GM19240 (cell line): ENCODE results near the gene TYMP.

ENCODE experiments used
- DNase-seq: peaks from one replicate; pipeline ENCODE4 v3.0.0; 2011; ENCODE audit warnings: low spot score; ENCODE audit not compliant: insufficient read length

Gene TYMP

DNA sequence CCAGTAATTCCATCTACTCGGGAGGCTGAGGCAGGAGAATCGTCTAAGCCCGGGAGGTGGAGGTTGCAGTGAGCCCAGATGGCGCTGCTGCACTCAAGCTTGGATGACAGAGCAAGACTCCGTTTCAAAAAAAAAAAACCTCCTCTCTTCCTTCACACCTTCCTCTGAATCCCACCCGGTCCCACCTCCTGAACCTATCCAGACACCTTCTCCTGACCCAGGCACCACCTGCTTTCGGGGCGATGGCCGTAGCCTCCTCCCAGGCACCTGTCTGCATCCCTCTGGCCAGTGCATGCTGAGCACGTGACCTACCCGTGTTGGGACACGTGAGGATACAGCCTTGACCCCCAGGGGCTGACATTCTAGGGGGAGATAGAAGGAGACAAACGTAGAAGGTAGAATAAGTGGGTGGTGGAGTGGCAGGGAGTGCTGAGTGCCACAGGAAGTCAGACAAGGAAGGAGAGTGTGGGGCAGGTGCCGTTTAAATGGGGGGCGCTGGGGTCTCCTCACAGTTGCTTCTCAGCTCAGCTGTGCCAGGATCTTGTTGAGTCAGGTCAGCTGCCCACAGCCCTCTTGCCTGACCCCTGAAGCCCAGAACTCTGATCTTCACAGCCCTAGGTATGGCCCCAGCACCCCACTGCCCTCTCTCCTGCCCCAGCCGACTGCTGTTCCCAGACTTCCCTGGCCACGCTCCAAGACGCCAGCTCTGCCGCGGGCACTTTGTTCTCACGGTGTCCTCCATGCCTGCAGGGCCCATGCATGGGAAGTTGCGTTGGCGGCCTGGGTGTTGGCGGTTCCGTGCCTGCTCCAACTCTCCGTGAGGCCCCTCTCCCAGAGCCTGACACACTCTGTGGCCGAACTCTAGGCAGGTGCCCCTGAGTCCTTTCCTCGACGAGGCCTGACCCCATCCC lies 44.3 kb downstream of the TYMP start:
- DNase-seq = no peak

DNA sequence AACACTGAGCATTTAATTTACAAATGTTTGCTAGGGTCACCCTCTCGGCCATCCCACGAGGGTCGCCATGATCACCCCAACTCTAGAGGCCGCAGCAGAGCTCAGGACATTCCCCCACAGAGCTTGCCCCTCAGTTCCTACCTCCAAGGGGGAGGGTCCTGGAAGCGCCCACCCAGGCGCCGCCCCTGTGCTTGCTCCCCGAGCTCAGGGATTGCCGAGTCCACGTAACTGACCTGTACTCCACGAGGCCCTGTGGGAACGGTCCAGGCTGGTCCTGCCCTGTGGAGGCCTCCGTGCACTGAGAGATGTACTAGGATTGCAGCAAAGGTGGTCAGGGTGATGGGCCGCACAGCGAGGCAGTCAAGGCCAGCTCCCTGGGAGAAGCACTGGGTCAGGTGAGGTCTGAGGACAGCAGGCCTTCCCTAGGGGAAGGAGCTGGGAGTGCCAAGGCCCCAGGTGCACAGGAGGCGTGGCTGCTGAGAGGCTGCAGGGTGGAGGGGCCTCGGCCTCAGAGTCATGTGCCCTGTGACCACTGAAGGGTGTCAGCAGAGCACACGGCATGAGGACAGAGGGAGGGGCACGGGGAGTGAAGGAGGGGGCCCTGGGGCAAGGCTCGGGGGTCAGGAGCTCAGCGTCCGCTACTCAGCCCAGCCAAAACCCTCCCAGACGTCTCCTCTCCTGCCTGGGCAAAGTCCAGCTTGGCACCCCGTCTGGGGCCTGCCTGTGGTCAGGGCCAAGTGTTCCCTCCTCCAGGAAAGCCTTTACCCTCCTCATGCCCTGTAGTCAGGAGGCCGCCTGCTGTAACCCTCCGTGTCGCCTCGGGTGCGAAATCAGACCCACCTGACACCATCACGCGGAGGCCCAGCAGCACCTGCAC lies 45.6 kb downstream of the TYMP start:
- no peak for DNase-seq

DNA sequence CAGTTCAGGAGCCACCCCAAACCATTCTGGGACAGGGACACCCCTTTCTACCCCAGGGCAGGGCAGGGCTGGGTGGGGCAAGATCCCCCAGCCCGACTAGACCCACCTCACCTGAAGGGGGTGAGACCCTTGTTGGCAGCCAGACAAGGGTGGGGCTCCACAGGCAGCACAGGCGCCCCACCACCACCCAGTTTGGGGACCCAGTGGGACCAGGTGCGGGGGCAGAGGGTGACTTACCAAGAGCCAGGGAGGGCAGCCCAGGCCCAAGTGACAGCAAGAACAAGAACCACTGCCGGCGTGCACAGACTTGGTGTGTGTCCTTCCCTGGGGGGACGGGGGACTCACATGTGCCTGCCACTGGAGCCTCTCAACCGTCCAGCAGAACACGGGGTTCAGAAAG lies 46.3 kb downstream of the TYMP start:
- no peak for DNase-seq

DNA sequence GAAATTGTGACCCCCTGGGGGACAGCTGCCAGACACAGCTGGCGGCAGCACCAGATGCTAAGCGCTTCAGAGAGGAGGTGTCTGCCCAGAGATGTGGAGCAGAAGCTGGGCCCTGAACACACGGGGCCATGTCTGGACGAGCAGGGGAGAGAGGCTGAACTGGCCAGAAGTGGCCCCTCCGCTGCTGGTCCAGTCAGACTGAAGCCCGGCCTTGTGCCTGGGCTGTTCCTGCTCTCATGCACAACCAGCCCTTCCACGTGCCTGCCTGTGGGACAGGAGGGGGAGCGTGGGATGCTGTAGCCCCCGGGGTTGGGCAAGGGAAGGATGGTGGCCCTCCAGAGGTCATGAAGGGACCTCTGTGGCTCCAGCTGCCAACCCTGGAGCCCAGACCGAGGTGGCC lies 46.7 kb downstream of the TYMP start:
- no peak for DNase-seq

DNA sequence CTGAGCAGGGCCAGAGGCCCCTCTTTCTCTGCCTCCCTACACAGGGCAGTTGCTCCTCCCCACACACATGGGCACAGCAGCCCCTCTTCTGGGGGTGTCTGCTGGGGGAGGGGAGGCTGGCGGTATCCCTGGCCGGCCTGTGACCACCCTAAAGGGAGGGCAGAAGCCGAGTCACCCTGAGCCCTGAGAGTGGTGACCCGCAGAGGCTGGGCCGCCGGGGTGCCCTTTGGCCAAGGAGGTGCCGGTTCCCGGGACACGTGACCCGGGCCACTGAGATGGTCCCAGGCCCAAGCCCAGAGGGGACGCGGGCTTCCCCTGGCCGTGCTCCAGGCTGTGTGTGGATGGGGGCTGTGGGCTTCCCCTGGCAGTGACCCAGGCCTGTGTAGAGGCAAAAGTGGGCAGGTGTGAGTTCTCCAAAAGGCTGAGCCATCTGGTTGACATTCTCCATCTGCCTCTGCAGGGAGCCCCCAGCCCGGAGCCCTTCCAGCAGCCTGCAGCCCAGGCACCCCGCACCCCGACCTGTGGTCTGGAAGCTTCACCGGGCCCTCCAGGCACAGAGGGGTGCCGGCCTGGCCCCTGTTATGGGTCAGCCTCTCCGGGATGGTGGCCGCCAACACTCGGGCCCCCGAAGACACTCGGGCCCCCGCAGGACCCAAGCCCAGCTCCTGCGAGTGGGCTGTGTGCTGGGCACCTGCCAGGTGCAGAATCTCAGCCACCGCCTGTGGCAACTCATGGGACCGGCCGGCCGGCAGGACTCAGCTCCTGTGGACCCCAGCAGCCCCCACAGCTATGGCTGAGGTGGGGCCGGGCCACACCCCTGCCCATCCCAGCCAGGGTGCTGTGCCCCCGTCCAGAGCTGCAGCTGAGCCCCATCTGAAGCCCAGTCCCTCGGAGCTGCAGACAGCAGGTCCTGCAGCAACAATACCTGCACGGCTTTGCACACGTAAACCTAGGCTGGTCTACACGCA lies 47.4 kb downstream of the TYMP start:
- DNase-seq = no peak

DNA sequence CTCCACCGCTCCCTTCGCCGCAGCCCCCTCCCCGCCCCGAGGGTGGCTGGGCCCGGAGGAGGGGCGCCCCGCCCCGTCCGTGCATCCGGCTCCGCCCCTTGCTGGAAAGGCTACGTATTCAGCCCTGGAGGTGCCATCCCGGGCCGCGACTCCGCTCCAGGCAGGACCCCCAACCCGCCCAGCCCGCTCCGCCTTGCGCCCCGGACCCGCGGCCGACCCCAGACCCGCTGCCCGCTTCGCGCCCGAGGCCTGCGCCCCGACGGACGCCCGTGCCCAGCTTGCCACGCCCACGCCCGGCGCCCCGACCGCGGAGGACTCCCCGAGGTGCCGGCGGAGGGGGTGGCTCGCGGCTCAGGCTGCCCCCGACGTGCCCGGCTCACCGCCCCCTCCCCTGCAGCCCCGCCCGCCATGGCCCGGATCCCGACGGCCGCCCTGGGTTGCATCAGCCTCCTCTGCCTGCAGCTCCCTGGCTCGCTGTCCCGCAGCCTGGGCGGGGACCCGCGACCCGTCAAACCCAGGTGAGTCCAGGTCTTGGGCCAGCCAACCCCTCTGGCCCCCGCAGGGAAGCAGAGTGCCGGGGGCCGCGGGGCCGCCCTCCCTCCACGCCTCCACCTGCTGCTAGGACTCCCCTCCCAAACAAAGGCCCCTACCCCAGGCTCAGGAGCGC lies 48.2 kb downstream of the TYMP start, which contains the start of gene ADM2:
TSS of gene ADM2 (plus strand) at position 104 of the 667 bp plus-strand sequence. CDS start at position 409, 305 bp downstream.
- no peak for DNase-seq

DNA sequence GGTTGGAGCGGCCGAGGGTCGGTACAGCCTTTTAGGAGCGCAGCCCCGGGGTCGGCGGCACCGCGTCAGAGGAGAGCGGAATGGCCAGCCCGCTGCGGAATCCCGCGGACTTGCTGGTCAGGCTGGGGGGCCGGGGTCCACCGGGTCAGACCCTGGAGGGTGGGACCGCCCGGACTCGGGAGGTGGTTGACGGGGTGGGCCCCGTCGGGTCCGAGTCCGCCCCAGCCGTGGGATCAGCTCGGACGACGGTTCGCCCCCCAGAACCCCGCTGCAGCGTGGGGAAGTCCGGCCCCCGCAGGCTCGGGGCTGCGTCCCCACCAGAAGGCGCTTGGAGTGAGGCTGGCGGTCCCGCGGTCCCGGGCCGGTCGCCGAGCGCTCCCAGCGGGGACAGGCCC lies 48.8 kb downstream of the TYMP start:
- no peak for DNase-seq

DNA sequence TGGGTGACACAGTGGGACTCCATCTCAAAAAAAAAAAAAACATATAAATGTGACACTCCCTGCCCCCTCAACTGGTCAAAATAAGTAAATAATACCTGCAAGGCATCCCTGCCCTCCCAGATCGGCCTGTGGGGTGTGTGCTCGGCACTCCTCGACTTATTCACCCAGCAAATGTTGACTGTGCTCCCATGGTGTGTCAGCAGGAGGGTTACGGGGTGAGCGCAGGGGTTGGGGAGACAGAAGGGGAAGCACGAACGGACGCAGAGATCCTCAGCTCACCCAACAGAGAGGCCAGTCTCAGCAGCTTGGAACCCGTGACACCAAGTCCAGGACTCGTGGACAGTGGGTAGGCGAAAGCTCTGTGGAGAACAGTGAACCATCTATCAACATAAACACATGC lies 50.1 kb downstream of the TYMP start:
- DNase-seq = no peak

DNA sequence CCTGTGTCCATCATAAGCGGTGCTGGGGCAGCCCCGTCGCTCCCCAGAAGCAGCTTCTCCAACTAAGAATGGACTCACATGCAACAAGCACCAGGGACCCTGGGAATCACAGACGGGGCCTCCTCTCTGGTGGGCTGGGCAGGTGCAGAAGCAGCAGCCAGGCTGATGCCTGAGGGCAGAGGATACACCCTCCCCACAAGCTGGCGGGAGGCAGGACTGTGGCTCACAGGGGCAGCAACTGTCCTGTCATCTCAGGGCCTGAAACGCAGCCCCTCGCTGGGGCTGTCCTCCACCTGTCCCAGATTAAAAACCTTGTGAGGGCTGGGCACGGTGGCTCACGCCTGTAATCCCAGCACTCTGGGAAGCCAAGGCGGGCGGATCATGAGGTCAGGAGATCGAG lies 51.9 kb downstream of the TYMP start:
- no peak for DNase-seq

DNA sequence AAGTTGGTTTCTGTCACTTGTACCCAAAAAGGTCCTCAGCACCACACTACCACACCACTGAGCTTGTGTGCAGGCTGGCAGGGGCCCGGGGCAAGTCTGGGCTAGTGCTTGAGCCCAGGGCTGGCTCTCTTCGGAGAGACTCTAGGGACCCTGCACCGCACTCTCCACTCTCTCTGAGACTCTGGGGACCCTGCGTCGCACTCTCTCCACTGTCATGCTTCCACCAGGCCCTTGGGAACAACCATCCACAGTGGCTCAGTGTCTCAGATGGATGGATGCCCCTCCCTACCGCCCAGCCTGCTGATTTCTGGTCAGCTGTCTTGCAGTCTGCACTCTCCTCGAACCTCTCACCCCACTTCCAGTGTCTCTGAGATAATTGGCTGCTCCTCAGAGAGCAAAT lies 52.9 kb downstream of the TYMP start:
- DNase-seq = no peak
